DOHH2 (cell line): ENCODE data around the gene CHAC2.
"Not testable (repeated sequence)": the region's sequence is repeated elsewhere in the genome, so short reads cannot be mapped to it uniquely, and the experiment has no call there.

ENCODE experiments used
- EZH2phosphoT487 ChIP-seq: fragments of 200-600 bp; sonication (generic); IDR thresholded peaks from 2 replicates; pipeline ENCODE4 v1.6.1; 2017; ENCODE audit warnings: borderline replicate concordance, mild to moderate bottlenecking, antibody characterized with exemption, low read length, moderate library complexity, mixed read lengths
- TF ChIP-seq, protein P1 (sequence below): fragments of 200-600 bp; sonication (generic); IDR thresholded peaks from one replicate; pipeline ENCODE4 v1.5.1; 2014; ENCODE audit warnings: antibody characterized with exemption, mild to moderate bottlenecking, low read depth, low read length; ENCODE audit not compliant: poor library complexity, severe bottlenecking

DNA sequence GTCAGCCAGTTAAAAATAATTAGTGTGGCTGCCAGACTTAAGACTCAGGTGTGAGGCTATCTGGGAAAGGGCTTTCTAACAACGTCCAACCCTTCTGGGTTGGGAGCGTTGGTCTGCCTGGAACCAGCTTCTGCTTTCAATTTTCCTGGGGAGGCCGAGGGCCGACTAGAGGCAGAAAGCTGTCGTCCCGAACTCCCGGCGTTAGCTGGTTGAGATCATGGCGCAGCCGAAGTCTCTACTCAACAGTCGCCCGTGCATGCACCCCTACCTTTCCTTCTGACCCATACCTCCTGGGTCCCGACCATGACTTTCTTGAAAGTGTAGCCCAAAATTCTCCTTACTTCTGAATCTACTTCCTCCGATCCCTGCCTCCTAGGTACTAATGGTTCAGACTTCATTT lies 10.4 kb upstream of the CHAC2 start:
- TF ChIP-seq, protein P1, sequence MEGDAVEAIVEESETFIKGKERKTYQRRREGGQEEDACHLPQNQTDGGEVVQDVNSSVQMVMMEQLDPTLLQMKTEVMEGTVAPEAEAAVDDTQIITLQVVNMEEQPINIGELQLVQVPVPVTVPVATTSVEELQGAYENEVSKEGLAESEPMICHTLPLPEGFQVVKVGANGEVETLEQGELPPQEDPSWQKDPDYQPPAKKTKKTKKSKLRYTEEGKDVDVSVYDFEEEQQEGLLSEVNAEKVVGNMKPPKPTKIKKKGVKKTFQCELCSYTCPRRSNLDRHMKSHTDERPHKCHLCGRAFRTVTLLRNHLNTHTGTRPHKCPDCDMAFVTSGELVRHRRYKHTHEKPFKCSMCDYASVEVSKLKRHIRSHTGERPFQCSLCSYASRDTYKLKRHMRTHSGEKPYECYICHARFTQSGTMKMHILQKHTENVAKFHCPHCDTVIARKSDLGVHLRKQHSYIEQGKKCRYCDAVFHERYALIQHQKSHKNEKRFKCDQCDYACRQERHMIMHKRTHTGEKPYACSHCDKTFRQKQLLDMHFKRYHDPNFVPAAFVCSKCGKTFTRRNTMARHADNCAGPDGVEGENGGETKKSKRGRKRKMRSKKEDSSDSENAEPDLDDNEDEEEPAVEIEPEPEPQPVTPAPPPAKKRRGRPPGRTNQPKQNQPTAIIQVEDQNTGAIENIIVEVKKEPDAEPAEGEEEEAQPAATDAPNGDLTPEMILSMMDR, result not testable (repeated sequence)
- not testable (repeated sequence) for TF ChIP-seq EZH2phosphoT487
